ENCODE measurements around the gene TAAR1. TPM values are rescaled to one million over a fixed set of nuclear protein-coding genes. Genes with fewer than 3 reads are reported as not detected.

Gene TAAR1
- total RNA-seq, 4 donors from 2014 or later: not detected

GRCh38 chr6:132633362-132633761 lies 25.6 kb downstream of the TAAR1 start:
- H3K36me3 ChIP-seq: no peaks in the 10 kb centered on the region
- TF ChIP-seq POLR2AphosphoS5 (IDR thresholded peaks at IDR 0.05): no peak
- TF ChIP-seq POLR2A (IDR thresholded peaks at IDR 0.05): no peak
- no peak overlapping the region for H3K4me3 ChIP-seq
- 65% methylated on average over 2 of the region's 2 CpGs; no CpG with 5 or more reads in 1 of the 2 donors for WGBS, 2 donors (ENCODE audit: low coverage in 1 of 2)
- no peak for ATAC-seq
- no peak overlapping the region for H3K27ac ChIP-seq
- H3K4me1 ChIP-seq: no peaks in the 10 kb centered on the region
- H3K27me3 ChIP-seq: peaks cover 17% of the 10 kb centered on the region
- peaks cover 0 to 6% (median 0%) of the 10 kb centered on the region in 3 donors for H3K9me3 ChIP-seq

DNA sequence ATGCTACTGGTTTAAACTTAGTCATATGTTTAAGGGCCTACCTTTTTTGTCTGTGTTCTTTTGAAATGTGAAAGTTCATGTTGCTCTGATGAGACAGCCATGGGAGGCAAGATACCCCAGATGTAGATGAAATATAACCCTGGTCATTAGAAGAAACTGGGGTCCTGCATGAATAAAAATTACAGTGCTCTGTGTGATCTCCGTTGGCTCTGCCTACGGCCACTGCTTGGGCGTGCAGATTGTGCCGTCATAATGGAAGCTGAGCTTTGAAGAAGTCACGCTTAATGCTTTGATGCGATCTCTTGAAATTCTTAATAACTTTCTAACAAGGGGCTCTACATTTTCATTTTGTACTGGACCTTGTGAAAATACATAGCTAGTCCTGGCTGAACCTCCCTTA lies 34.8 kb downstream of the TAAR1 start, which contains the start of gene TAAR2:
Gene TAAR2, minus strand, starts transcription at position 101 of the 400 bp plus-strand sequence. Its CDS starts 0 bp downstream, at position 101.
- TF ChIP-seq CTCF (IDR thresholded peaks at IDR 0.05) (no peak), POLR2AphosphoS5 (IDR thresholded peaks at IDR 0.05) (no peak), POLR2A (IDR thresholded peaks at IDR 0.05) (no peak), EP300 (IDR thresholded peaks at IDR 0.05) (no peak)
- Histone ChIP-seq H3K36me3 (no peaks in the 10 kb centered on the region), H3K27me3 (no peaks in the 10 kb centered on the region), H3K4me3 (no peak within 1 kb of the TSS), H3K9me3 (peaks cover 0 to 6% (median 0%) of the 10 kb centered on the region in 3 donors), H3K27ac (no peak within 1 kb of the TSS), H3K4me1 (no peaks in the 10 kb centered on the region)
- no peak for ATAC-seq
- 94 to 97% methylated on average over 4 to 6 of the region's 6 CpGs for WGBS, 2 donors (ENCODE audit: low coverage in 1 of 2)

DNA sequence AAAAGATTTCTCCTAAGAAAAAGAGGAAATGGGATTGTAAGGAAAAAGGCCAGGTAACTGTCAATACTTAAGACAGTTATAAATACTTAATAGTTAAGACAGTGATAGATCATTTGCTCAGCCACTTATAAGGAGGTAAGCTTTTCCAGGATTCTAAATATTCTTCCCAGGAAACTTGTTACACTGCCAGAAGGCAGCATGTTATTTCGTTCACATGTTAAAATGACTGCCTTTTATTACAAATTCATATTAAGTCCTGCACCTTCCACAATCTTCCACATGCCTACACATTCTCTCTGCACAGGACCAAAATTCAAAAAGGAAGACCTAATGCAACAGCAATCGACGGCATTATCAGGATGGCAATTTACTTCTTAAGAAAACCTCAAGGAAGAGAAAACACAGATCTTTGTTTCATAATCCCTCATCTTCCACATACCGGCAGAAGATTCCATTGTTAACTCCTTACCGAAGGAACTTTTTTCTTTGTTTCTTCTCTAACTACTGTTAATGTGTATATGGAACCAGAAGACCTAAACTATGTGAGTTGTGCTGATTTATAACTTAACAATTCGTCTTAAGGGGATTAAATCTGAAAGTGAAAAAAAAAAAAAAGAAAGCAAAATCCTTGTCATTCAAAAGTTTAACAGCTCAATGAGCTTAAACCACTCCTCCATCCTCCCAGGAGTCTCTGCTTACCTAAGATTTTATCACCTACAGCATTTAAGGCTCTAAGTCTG lies 35.7 kb downstream of the TAAR1 start:
- TF ChIP-seq POLR2A (IDR thresholded peaks at IDR 0.05) (no peak), EP300 (IDR thresholded peaks at IDR 0.05) (no peak), CTCF (IDR thresholded peaks at IDR 0.05) (no peak), POLR2AphosphoS5 (IDR thresholded peaks at IDR 0.05) (no peak)
- H3K36me3 ChIP-seq: no peaks in the 10 kb centered on the region
- peaks cover 0 to 6% (median 0%) of the 10 kb centered on the region in 3 donors for H3K9me3 ChIP-seq
- H3K27ac ChIP-seq: no peak overlapping the region
- H3K27me3 ChIP-seq: no peaks in the 10 kb centered on the region
- H3K4me1 ChIP-seq: no peaks in the 10 kb centered on the region
- ATAC-seq: no peak
- H3K4me3 ChIP-seq: no peak overlapping the region
- 27 to 33% methylated on average over 6 of the region's 6 CpGs for WGBS, 2 donors (ENCODE audit: low coverage in 1 of 2)

DNA sequence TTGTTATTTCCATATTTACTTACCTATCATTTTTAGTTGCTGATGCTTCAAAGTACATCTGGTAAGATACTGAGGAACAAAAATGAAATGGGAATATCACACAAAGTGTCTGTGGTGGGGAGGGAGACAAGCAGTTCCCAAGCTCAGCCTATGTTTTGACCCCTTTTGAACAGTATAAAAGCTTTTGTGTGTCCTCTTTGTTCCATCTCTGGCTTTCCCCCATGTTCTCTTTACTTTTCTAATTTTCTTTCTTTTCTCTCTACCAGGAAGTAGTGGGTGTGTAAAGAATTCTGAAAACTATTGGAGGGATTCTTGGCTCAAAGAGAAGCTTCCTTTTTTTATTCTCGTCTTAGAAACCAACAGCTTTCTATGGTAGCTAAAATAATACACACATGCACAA lies 42.3 kb downstream of the TAAR1 start:
- H3K36me3 ChIP-seq: no peaks in the 10 kb centered on the region
- no peak overlapping the region for H3K27ac ChIP-seq
- H3K27me3 ChIP-seq: no peaks in the 10 kb centered on the region
- H3K4me1 ChIP-seq: no peaks in the 10 kb centered on the region
- ATAC-seq: no peak
- WGBS, 2 donors (ENCODE audit: low coverage in 1 of 2): 33 to 42% methylated on average over 1 of the region's 1 CpG
- no peak overlapping the region for H3K4me3 ChIP-seq
- TF ChIP-seq POLR2A (IDR thresholded peaks at IDR 0.05) (no peak), EP300 (IDR thresholded peaks at IDR 0.05) (no peak), CTCF (IDR thresholded peaks at IDR 0.05) (no peak), POLR2AphosphoS5 (IDR thresholded peaks at IDR 0.05) (no peak)
- H3K9me3 ChIP-seq: no peaks in the 10 kb centered on the region

- Histone ChIP-seq H3K36me3 (no peaks in the 10 kb centered on the region), H3K4me3 (no peak overlapping the region), H3K27me3 (no peaks in the 10 kb centered on the region), H3K9me3 (no peaks in the 10 kb centered on the region), H3K4me1 (no peaks in the 10 kb centered on the region), H3K27ac (no peak overlapping the region)
- ATAC-seq: no peak
- no peak for TF ChIP-seq POLR2A (IDR thresholded peaks at IDR 0.05)
- TF ChIP-seq CTCF (IDR thresholded peaks at IDR 0.05): no peak
- TF ChIP-seq EP300 (IDR thresholded peaks at IDR 0.05): no peak
- no peak for TF ChIP-seq POLR2AphosphoS5 (IDR thresholded peaks at IDR 0.05)
- WGBS, 2 donors (ENCODE audit: low coverage in 1 of 2): 70 to 92% methylated on average over 3 to 4 of the region's 7 CpGs
Observed at GRCh38 chr6:132614554-132614953, 44.4 kb downstream of the TAAR1 start.
